GM03348 (cell line): ENCODE data around the gene ZNF618.

Experiments used
- DNase-seq: peaks from one replicate; pipeline ENCODE4 v3.0.0; 2012; ENCODE audit warnings: low spot score

The ZNF618 gene

GRCh38 chr9:114023961-114024360 is 147.9 kb downstream of the ZNF618 start:
- no peak for DNase-seq

GRCh38 chr9:114025196-114025753 is 149.2 kb downstream of the ZNF618 start:
- DNase-seq = no peak

DNA sequence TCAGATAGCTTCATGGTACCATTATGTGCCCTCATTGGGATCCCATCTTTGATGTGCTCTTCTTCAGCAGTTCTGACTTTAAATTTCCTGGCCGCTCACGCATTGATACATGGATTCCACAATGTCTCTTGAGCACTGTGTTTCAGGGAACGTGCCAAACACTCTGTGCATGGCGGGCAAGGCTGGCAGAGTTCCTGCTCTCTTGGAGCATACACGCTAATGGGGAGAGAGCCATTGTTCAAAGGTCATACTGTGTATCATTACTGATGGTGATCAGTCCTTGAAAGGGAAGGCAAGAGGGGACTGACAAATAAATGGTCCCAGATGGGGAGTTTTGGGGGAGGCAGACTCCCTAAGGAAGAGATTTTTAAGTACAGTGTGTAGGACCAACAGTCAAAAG is 149.7 kb downstream of the ZNF618 start:
- no peak for DNase-seq

DNA sequence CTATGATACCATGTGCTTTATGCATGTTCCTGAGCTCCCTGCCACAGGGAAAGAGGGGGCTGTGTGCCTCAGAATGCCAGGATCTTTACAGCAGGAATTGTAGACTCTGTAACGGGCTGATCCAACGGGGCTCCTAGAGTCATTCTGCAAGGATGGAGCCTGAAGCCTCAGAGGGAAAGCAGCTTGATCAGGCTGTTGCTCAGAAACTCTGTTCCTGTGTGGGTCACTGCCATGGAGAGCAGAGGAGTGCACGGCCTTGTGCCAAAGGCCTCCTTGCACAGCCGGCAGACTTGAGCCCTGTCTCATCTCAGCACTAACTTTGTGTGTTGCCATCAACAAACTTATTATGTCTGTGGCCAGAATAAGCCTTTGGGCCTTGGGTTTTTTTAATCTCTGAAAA is 150.2 kb downstream of the ZNF618 start:
- DNase-seq = no peak

DNA sequence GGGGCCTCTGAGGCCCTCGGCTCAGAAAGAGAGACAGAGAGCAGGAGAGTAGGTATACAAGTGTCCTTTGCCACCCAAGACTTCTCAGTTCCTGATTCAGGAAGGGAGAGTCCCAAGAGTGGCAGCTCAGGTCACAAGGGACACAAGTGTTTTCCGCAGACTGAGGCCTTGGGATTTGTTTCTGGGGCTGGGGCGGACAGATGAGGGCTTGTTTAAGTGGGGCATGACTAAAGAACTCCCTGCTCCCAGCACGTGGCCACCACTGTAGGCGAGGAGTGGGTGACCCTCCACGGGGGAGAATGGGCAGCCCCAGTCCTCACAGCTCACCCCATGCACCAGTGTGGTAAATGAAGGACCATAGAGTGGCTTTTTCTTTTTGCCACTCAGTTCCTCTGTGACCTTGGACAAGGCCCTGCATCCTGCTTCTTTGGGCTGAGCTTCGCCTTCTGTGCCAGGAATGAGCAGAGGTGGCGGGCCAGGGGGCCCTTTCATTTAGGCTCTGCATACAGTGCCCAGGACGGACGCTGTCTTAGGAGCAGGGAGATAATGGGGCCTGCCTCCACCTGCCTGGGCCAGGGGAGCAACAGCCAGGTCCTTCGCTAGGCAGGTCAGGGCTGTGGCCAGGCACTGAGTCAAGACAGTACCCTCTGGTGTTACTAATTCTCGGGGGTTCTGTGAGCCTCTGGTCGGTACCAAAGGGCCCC is 151.2 kb downstream of the ZNF618 start:
- DNase-seq = no peak

- DNase-seq = no peak
Observed at GRCh38 chr9:114027863-114028465, 151.9 kb downstream of the ZNF618 start.

- no peak for DNase-seq
Observed at GRCh38 chr9:114028646-114029045, 152.5 kb downstream of the ZNF618 start.

DNA sequence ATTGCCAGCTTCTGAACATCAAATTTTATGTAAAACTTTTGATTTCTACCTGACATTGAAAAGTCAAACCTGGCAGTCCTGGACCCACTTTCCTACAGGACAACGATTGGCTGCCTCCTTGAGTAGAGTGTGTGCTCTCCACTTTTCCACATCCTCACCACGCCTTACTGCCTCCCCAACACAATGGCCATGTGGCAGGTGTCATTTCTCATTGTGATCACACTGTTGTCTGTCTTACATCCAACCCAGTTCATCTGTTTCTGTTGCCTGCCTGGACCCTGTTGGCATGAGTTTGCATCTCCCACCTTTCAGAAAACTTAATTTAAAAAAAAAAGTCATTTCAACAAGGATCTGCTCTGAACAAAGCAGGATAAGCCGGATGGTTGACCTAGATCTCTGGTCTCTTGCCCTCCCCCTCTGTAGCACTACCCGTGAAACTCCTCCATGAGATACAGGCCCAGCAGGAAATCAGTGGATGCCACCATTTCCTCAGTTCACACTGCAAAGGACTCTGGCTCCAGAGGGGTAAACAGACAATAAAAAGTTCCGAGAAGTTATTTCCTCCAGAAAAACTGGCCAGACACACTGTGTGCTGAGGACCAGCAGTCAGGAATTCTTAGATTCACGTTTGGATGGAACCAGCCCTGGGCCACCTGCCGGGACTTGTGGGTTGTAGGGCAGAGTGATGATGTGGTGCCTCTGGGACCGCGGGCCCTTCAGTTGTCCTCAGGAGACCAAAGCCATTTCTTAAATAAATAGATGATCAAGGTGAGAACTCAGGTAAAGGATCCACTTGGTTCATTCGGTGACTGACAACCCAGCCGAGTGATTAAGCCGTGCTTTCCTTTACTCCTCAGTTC is 153.4 kb downstream of the ZNF618 start:
- DNase-seq = no peak

- no peak for DNase-seq
Observed at GRCh38 chr9:114030364-114030763, 154.3 kb downstream of the ZNF618 start.

GRCh38 chr9:114031037-114031630 is 155.0 kb downstream of the ZNF618 start:
- DNase-seq = no peak

DNA sequence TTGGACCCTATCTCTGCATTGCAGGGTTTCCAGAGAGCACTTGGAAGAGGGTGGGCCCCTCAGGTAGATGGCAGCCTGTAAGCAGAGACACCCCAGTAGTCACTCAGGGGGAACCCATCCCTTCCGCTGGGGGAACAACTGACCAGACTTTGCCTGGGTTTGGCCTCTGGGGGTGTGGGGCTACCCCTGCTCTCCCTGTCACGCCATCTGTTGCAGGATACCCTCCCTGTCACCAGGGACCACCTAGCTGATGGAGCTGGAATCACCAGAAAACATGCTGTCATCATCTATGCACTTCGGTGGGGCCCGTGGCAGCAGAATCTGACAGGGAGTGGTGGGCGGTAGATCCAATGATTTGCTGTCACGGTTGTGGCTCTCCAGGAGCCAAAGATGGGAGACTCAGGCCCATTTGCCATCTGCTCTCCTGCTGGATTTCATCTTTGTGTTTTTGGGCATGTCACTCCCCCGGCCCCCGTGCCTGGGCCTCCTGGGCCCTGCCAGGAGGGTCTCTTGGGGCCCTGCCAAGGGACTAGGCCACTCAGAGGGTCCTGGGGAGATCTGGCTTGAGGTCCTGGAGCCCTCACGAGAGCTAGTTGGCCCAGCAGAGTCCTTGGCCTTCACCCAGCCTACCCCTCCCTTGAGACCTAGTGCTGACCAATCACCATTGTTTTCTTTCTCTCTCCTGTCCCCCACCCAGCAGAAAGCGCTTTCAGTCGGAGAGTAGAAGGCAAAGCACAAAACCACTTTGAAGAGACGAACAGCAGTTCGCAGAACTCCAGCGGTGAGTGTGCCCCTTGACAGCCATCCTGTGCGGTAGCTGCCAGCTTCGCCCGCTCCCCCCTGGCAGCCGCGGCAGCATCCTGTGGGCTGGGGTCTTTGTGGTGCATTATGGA is 156.1 kb downstream of the ZNF618 start:
- DNase-seq = no peak

- DNase-seq = peak; percentile 41
Observed at GRCh38 chr9:114033397-114034103, 157.4 kb downstream of the ZNF618 start.

GRCh38 chr9:114034196-114034595 is 158.1 kb downstream of the ZNF618 start:
- DNase-seq = no peak

DNA sequence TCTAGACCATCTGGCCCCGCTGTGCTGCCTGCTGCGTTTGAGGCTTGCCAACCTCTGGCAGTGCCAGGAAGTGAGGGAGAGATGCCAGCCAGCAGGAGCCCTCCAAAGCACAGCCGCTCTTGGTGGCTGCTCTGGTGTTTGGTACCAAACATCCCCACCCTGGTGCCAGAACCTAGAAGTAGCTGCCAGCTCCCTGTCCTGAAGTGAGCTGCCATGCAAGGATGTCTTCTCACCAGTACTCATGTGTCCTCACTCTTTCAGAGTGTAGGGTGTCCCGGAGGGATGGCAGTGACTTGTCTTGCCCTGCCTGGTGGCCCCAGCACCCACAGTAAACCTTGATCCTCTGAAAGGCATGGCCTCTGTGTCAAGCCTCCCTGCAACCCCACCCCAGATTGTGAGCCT is 158.6 kb downstream of the ZNF618 start:
- no peak for DNase-seq

DNA sequence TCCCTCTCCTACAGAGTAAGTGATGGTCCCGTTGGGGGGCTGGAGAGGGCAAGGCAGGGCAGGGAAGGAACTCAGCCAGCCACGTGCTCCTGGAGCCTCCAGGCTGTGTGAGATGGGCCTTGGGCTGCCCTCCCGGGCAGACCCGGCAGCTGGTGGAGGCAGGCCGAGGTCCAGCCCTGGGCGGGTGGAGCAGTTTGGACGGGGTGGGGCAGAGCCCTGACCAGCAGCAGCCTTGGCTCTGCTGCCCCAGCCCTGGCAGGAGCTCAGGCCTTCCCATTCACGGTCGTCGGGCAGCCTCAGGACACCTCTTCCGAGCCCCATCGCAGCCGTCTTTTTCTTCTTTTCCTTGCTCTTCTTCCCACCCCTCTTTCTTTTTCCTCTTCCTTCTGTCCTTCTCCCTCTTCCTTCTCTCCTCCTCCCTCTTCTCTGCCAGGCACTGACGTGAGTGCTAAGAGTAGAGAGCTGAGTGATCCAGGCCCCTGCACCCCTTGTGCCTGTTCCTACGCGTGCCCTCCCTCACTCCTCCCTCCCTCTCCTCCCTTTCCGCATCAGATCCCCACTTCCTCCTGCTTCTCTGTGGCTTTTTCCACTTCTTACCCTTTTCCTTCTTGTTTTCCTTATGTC is 159.2 kb downstream of the ZNF618 start:
- no peak for DNase-seq

DNA sequence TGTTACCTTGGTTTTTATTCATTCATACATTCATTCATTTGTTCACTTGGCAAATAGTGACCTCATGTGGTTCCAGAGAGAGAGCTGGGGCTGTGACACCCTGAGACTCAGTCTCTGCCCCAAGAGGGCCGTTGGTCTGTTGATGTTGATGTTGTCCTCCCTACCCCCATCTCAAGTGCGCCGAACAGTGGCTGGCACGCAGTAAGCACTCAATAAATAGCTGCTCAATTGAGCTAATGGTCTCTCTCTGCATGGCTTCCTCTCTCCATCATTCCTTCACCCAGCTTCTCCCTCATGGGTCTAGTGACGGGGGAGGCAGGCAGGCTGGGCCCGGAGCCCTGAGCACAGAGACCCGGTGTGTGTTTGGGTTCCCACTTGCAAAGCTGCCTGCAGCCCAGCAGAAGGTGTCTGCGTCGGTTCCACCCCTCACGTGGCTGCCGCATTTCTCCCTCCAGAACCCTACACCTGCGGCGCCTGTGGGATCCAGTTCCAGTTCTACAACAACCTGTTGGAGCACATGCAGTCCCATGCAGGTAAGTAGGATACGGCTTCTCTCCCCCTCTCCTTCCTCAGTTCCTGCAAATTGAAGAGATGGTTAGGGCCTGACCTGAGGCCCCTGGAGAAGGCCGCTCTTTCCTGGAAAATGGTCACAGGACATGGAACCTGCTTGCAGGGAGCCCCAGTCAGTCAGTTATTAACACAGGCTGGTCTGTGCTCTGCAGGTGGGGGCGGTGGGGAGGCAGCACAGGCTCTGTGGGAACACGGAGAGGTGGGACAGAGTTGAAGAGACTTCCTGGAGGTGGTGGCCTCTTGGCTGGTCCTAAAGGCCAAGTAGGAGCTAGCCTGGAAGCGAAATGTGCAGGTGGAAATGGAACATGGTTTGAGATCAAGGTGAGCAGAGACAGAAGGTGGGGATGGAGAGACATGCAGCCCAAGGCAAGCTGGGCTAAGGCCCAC is 160.0 kb downstream of the ZNF618 start:
- no peak for DNase-seq

DNA sequence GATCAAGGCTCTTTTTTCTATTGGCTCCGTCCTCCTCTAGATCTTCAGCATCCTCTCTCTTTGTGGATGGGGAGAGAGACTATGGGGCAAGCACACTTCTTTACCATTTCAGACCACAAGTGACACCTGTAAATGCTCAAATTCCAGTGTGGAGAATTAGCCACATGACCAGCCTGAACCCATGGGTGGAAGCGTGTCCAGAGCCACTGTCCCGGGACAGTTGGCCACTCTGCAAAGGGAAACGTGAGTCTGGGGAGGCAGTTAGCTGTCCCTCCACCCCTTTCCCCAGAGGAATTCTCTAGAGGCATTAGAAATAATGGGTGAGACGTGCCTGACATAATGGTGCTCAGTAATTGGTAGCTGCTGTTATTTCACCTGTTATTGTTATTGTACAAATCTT is 161.1 kb downstream of the ZNF618 start:
- no peak for DNase-seq

DNA sequence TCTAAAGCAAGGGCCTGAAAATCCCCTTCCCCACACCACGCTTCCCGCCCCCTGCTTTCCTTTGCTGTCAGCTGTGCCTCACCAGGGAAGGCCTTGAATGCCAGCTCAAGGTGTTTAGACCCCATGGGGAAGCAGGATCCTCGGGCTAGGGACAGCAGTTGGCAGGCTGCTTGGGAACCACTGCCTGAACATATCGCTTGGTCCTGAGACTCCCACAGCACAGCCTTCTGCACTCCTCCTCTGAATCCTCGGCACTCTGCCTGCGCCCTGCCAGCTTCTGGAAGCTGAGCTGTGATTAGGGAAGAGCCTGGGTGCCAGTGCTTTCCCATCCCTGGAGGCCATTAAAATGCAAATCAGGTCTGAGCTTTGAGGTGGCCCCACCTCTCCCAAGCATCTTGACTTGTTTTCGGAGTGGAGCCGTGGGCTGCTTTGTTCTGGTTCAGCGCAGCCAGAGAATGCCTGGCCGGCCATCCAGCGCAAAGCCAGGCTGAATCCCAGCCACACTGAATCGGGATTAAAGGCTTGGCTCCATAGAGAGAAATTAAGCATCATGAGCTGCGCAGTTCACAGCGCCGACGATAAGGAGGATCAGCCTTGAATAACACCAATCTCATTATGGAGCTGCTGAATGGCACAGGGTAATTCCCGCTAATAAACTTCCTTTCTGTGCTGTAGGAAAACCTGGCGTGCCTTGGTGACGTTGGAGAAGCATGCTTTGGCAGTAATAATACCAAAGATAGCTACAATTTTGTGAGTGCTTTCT is 162.0 kb downstream of the ZNF618 start:
- DNase-seq = no peak
